HEK293T (cell line): Measurements from ENCODE around the gene MIPOL1.

ENCODE experiments used
- ELF4 ChIP-seq: fragments of 450-650 bp; IDR thresholded peaks from 2 replicates; pipeline ENCODE4 v1.6.1; 2017; ENCODE audit warnings: antibody characterized with exemption
- FOXA1 ChIP-seq: fragments of 450-650 bp; IDR thresholded peaks from 2 replicates; pipeline ENCODE4 v1.6.1; 2016; ENCODE audit warnings: mild to moderate bottlenecking
- HDGF ChIP-seq: fragments of 450-650 bp; IDR thresholded peaks from 2 replicates; pipeline ENCODE4 v1.6.1; 2017; ENCODE audit warnings: antibody characterized with exemption, borderline replicate concordance
- NFRKB ChIP-seq: fragments of 450-650 bp; IDR thresholded peaks from 2 replicates; pipeline ENCODE4 v1.6.1; 2016; ENCODE audit warnings: mild to moderate bottlenecking, moderate library complexity
- SUZ12 ChIP-seq: fragments of 450-650 bp; IDR thresholded peaks from 2 replicates; pipeline ENCODE4 v1.6.1; 2016; ENCODE audit warnings: mild to moderate bottlenecking
- TF ChIP-seq, protein P1 (sequence below): fragments of 450-650 bp; IDR thresholded peaks from 2 replicates; pipeline ENCODE4 v1.6.1; 2016

DNA sequence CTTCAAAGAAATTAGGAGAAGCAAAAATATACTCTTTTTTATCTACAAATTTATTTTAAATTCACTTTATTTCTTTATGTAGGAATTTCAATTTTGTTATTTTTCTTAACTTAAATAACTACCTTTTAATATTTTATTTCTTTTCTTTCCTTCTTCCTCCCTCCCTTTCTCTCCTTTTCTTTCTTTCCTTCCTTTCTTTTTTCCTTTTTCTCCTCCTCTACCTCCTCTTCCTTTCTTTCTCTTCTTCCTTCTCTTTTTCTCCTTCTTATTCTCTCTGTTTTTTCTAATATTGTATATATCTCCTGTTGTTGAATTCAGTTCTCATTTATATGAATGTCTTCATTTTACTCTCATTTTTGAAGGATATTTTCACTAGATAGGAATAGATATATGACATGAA is 127.6 kb downstream of the MIPOL1 start:
- TF ChIP-seq SUZ12 (no peak), NFRKB (no peak), ELF4 (no peak), HDGF (no peak), FOXA1 (no peak)
- TF ChIP-seq, protein P1, sequence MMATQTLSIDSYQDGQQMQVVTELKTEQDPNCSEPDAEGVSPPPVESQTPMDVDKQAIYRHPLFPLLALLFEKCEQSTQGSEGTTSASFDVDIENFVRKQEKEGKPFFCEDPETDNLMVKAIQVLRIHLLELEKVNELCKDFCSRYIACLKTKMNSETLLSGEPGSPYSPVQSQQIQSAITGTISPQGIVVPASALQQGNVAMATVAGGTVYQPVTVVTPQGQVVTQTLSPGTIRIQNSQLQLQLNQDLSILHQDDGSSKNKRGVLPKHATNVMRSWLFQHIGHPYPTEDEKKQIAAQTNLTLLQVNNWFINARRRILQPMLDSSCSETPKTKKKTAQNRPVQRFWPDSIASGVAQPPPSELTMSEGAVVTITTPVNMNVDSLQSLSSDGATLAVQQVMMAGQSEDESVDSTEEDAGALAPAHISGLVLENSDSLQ = no peak
